HT-29 (cell line): ENCODE data around the gene ARFGEF3. TPM values are rescaled to one million over a fixed set of nuclear protein-coding genes. Genes with fewer than 3 reads are reported as not detected.
A peak's percentile ranks its signal among the peaks of the same experiment; 100 is the strongest.
"Not testable (repeated sequence)": the region's sequence is repeated elsewhere in the genome, so short reads cannot be mapped to it uniquely, and the experiment has no call there.

Source experiments
- DNase-seq: peaks from one replicate; pipeline ENCODE4 v3.0.0-alpha.2; 2015; ENCODE audit warnings: low spot score
- total RNA-seq: library from RNA; depleted of rRNA; stranded (reverse); fragments of >200 nt; shearing (Covaris generic); gene quantifications from 2 replicates; pipeline ENCODE4 v1.2.3, GENCODE V29; 2014

Gene ARFGEF3
- total RNA-seq, 1 experiment from 2014 or later: 10.0 TPM

GRCh38 chr6:138345565-138346285, 184.0 kb downstream of the ARFGEF3 start:
- no peak for DNase-seq

DNA sequence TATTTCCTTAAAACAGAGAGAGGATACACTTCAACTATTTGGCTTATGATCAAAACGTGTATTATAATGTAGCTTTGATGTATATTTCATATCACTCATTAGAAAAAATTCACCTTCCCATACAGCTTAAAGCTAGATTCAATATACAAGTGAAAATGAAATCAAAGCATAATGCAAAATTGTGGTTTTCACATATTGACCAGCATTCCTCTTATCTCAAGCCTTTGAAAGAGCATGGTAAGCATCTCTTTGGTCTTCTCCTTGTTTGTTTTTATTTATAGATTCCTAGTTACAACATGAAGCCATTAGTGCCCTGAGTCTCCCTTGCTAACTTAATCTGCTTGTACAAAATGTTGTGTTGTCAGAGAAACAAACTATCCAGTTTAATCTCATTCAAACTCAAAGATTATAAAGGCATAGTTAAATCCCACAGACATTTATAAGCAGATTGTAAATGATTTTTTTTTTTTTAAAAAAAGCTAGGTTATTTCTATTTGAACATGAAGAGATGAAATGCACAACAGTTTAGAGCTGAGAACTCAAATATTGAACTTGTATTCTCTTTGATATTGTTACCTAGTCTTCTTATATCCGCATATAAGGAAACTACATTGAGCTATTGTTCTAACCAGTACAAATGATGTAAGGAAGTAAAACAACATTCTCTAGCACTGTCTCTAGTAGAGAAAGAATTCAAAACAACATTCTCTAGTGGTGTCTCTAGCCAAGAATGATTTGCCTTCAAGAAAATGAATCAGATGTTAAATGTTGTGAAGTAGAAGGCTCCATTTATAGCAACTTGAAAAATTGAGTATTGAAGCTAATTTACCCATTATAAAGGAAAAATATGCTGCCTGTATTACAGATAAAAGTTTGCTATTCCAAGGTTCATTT, 184.8 kb downstream of the ARFGEF3 start:
- no peak for DNase-seq

GRCh38 chr6:138347864-138348263, 186.1 kb downstream of the ARFGEF3 start:
- DNase-seq: no peak

DNA sequence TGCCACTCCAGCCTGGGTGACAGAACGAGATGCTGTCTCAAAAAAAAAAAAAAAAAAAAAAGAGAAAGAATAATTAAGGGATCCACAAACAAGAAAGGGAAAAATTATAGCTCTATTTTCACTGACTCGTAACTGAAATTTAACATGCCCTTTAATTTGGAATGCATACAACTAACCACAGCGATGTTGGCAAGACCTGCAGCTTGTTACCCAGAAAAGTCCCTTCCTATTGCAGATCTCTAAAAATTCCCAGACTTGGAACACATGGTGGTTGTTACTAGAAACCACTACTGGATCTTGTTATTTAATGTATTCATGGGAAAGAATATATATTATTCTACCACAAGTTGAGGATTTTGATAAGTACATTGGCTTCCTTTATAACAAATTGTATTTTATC, 188.2 kb downstream of the ARFGEF3 start:
- DNase-seq: no peak

- DNase-seq: no peak
These were observed 196.2 kb downstream of the ARFGEF3 start for GRCh38 chr6:138357928-138358327.

DNA sequence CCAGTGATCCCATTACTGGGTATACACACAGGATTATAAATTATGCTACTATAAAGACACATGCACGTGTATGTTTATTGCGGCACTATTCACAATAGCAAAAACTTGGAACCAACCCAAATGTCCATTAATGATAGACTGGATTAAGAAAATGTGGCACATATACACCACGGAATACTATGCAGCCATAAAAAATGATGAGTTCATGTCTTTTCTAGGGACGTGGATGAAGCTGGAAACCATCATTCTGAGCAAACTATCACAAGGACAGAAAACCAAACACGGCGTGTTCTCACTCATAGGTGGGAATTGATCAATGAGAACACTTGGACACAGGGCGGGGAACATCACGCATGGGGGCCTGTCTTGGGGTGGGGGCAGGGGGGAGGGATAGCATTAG, 206.9 kb downstream of the ARFGEF3 start:
- not testable (repeated sequence) for DNase-seq

DNA sequence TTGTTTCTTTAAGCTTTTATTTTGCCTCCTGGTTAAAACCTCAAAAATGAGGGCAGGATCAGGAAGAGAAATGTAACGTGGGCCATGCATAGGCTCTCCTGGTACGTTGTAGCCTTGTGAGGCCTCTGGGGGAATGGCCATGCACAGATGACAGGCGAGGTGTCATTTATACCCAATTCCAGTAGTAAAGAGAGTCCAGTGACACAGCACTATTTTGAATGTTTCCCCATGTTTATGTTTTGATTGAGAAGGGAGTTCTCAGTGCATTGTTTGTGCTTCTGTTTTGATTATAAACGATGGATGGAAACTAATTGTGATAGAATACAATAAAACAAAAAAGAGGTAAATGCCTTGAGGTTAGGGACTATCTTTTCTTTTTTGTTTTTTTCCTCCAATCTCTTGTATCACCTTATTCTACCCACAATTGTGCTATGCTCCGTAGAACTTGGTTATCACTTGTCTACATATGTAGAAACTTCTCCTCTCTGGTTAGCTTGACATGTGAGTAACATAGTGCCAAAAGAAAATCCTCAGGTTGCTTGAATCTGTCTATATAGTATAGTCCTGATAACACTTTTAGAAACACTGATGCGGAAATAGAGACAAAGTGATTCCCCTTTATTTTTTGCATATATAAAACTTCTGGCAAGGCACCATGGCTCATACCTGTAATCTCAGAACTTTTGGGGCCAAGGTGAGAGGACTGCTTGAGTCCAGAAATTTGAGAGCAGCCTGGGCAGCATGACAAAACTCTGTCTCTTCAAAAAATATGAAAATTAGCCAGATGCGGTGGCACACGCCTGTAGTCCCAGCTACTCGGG, 209.1 kb downstream of the ARFGEF3 start:
- no peak for DNase-seq

DNA sequence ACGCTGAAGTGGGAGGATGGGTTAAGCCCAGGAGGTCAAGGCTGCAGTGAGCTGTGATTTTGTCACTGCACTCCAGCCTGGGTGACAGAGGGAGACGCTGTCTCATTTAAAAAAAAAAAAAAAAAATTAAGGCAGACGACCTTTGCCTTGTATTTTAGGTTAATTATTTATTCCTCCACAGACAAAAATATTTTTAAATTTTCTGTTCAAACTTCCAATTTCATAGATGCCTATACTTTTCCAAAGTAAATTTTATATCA, 209.6 kb downstream of the ARFGEF3 start:
- DNase-seq: no peak

- peak; percentile 59 for DNase-seq
These were observed 210.0 kb downstream of the ARFGEF3 start for GRCh38 chr6:138371720-138372119.

GRCh38 chr6:138372711-138373463, 211.1 kb downstream of the ARFGEF3 start:
- DNase-seq: peak; percentile 38

GRCh38 chr6:138374230-138374629, 212.5 kb downstream of the ARFGEF3 start:
- no peak for DNase-seq

GRCh38 chr6:138374815-138375214, 213.1 kb downstream of the ARFGEF3 start:
- no peak for DNase-seq

DNA sequence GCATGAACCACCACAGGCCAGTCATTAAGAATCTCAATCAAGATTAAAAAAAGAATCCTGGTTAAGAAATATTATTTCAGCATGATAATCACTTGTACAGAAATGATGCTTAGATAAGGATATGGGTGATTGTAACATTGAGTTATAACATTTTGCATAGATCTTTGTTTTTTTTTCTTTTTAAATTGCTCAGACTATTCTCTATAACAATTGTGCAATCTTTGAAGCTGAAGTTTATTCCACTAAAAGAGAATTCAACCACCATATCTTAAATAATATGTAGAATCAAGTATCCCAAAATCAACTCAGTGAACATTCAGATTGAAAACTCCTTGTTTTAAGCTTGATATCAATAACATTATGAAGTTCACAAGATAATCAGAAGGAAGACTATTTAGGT, 215.3 kb downstream of the ARFGEF3 start:
- DNase-seq: no peak

DNA sequence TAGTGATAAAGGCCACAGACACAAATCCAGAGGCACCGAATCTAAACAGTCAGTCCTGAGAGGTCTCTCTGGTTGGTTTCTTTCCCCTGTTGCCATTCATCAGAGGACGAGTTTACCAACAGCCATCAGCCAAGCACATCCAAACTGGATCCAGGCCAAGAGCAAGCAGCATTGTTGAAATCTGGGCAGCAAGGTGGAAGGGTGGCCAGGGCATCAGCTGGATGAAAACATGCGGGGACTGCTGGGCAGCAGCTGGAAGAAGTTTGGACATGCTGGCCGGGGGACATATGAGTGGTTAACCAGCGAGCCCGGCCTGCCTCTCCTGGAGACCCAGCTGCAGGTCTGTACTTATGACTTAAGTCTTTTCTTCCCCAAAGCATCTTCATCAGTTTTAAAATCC, 216.1 kb downstream of the ARFGEF3 start, which contains the start of gene SMIM28:
Gene SMIM28, plus strand, starts transcription at position 62 of the 400 bp plus-strand sequence. Its CDS starts 168 bp downstream, at position 230.
- DNase-seq: no peak

DNA sequence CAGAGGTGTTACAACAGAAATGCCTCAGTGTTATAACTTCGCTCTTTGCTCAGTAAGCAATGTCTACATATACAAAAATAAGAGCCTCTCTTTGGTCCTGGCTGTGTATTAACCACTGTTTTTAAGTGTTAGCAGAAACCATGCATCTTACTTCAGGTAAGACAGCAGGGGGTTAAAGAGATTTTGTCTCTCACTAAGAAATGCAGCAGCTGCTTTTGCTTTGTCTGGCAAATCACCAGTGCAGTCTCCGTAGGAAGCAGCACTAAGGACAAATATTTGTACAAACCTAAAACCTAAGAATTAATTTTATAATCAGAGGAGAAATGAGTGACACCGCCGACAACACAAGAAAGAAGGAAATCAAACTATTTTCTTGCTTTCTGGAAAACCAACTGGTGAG, 216.7 kb downstream of the ARFGEF3 start:
- DNase-seq: no peak

DNA sequence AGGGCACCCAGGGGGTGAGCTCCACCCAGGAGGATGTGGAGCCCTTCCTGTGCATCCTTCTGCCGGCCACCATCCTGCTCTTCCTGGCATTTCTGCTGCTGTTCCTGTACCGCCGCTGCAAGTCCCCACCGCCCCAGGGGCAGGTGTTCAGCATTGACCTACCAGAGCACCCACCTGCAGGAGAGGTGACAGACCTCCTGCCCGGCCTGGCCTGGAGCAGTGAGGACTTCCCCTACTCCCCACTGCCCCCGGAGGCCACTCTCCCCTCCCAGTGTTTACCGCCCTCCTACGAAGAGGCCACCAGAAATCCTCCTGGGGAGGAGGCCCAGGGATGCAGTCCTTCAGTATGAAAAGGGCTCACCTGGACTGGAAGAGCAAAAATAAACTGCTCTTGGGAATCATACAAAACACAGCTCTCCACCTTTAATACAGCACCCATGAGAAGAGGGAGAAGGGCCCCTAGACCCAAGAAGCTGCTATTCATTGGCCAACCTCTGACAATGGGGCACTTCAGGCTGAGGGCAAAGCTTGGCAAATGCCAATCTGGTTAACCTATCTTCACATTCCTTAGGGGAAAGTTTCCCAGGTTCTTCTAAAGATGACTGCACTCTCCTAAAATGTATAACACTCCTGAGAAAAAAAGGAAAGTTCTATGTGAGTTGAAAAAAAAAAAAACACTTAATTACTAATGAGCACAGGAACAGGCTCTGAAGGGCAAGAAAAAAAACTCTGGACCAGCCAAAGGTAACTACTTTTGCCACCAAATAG, 220.9 kb downstream of the ARFGEF3 start:
- DNase-seq: no peak

GRCh38 chr6:138383776-138384175, 222.0 kb downstream of the ARFGEF3 start:
- no peak for DNase-seq

DNA sequence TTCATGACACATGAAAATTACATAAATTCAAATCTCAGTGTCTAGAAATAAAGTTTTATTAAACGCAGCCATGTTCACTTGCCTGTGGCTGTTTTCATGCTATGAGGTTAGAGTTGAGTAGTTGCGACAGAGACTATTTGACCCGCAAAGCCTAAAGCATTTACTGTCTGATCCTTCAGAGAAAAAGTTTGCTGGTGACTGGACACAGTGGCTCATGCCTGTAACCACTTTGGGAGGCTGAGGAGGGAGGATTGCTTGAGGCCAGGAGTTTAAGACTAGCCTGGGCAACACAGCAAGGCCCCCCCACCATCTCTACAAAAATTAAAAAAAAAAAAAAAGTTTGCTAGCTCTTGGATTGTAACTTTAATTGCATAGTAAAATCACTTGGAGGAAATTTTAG, 225.2 kb downstream of the ARFGEF3 start:
- DNase-seq: no peak

- DNase-seq: no peak
These were observed 226.0 kb downstream of the ARFGEF3 start for GRCh38 chr6:138387577-138388368.

- no peak for DNase-seq
These were observed 227.8 kb downstream of the ARFGEF3 start for GRCh38 chr6:138389551-138389950.
